Measurements from ENCODE around the gene APP. TPM values are rescaled to one million over a fixed set of nuclear protein-coding genes. Genes with fewer than 3 reads are reported as not detected.
"Not testable (repeated sequence)": the region's sequence is repeated elsewhere in the genome, so short reads cannot be mapped to it uniquely, and the experiment has no call there.

APP gene
- total RNA-seq, 1 donor from 2014 or later = 321 TPM

DNA sequence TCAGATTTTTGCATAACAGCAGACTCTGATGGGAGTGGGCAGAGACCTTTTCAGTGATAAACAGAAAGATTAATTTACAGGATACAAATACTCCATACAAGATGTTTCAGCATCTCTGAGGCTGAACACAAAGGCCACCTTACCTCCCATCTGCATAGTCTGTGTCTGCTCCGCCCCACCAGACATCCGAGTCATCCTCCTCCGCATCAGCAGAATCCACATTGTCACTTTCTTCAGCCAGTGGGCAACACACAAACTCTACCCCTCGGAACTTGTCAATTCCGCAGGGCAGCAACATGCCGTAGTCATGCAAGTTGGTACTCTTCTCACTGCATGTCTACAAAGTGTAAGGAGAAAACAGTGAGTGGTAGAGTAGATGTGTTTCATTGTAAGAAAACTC is 119.7 kb downstream of the APP start:
- DNase-seq (ENCODE audit: missing footprints) (no peak), ATAC-seq (no peak)
- intact Hi-C loops (cut with DNase I) = no loop called here

DNA sequence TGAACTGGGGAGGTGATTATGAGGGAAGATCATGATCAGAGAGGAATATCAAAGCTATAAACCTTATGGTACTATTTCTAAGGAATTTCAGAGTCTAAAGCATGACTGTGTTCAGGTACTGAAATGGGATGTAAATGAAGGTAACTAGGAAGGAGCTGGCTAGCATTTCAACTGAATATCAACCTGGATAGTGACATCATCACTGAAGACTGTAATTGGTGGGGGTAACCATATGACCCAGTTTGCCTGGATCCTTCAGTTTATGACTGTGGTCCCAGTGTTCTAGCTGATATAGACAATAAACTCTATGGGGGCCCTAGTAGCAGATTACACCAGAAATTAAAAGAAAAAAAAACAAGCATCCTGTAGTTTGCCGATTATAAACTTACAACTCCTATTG is 120.8 kb downstream of the APP start:
- ATAC-seq (no peak), DNase-seq (ENCODE audit: missing footprints) (no peak)
- intact Hi-C loops (cut with DNase I) = no loop called here

DNA sequence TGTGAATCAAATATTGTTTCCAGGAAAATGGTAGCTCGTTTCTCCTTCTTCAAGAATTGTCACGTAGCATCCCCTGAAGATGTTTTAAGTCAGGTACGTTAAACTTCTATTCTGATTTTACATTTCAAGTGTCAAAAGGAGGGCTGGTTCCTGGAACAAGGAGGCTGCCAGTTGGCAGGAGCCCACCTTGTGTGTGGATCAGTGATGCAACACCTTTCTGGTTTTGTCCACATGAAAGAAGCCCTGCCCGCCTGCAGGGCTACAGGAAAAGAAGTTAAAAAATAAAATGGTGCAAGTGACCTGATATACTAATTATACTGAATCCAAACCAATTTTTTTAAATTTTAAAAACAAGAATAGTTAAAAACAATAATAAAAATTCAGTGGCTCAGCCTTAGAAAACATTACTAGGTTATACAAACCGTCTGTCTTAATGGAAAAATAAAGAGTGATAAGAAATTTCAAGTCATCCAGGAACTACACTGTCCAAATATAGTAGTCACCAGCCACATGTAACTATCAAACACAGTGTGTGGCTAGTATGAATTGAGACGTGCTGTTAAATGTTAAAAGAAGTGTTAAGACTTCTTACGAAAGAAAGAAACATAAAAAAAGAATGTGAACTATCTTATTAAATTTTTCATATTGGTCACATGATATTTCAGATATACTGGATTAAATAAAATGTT is 123.1 kb downstream of the APP start:
- ATAC-seq = no peak

DNA sequence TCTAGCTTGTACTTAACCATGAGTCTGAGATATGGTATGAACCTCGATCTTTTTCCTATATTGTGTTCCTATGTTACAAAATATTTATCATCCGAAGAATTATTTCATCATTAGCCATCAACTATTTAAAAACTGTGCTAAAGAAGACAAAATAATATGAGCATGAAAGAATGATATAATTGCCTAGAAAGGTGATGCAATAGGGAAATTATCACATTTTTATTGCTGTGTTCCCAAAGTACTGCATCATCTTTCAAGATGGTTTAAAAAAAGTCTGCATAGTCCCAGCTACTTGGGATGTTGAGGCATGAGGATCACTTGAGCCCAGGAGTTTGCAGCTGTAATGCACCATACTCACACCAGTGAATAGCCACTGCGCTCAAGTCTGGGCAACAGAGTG is 126.7 kb downstream of the APP start:
- intact Hi-C loops (cut with DNase I) = no loop called here
- DNase-seq (ENCODE audit: missing footprints) (no peak), ATAC-seq (no peak)

More for the DNA sequence above, 123.1 kb downstream of the APP start:
- intact Hi-C loops (cut with DNase I) = no loop called here
- no peak for DNase-seq (ENCODE audit: missing footprints)

DNA sequence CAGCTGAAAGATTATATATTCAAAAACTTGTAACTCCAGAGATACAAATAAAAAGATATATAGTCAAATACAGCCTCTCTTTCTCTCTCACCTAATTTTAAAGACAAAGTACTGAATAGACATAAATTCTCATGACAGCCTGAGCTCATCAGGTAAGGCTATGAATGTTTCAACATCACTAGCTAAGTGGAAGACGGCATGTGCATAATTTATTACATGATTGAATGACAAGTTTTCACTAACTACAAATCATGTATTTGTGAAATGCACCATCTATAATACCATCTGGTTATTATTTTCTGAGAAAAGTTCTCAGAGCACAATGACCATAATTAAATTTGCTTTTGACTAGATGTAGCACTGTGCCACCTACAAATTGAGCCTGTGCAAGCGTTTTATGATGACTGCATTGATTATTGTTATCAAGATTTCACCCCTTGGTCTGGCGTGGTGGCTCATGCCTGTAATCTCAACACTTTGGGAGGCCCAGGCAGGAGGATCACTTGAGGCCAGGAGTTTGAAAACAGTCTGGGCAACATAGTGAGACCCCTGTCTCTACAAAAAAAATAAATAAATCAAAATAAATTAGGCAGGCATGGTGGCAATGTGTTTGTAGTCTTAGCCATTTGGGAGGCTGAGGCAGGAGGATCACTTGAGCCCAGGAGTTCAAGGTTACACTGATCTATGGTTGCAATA is 128.2 kb downstream of the APP start:
- intact Hi-C loops (cut with DNase I) = no loop called here
- DNase-seq (ENCODE audit: missing footprints) = no peak
- no peak for ATAC-seq

DNA sequence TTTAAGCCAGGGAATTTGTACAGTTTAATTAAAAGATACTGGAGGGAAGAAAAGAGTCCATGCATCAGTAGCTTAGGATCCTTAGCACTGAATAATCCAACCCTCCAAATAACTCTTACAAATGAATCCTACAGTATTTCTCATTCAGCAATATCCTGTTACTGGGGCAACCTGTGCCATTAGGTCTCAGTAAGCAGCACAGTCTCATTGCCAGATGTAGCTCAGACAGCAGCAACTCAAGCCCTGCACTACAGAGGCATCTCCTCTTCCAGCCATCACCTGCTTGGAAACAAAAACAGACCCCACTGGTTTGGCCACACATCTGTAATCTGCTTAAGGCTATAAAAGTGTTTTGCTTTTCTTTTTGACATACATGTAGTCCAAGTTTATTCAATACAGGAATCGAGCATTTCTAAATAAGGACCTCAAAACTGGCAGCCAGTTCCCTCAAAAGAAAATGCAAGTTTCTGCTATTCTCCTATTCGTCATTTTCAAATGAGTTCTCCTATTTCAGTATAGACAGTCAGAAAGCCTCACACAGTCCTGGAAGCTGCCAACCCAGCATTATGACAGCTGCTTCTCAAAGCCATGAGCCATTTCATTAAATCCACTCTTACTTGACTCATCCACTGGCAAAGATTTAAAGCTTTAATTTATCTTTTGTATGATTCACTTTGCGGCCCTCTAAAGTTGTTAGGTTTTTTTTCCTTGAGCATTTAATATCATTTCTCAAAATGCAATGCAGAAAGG is 129.0 kb downstream of the APP start:
- ATAC-seq = no peak
- intact Hi-C loops (cut with DNase I) = no loop called here
- no peak for DNase-seq (ENCODE audit: missing footprints)

DNA sequence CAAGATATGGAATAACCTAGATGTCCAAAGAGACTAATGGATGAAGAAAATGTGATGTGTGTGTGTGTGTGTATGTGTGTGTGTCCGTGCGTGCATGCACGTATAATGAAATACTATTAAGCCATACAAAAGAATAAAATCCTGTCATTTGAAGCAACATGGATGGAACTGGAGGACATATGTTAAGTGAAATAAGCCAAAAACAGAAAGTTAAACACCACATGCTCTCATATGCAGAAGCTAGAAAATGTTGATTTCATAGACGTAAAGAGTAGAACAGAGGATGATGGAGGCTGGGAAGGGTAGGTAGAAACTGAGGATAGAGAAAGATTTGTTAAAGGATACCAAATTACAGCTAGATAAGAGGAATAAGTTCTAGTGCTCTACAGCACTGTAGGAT is 133.7 kb downstream of the APP start:
- no peak for ATAC-seq
- intact Hi-C loops (cut with DNase I) = no loop called here
- DNase-seq (ENCODE audit: missing footprints) = no peak

DNA sequence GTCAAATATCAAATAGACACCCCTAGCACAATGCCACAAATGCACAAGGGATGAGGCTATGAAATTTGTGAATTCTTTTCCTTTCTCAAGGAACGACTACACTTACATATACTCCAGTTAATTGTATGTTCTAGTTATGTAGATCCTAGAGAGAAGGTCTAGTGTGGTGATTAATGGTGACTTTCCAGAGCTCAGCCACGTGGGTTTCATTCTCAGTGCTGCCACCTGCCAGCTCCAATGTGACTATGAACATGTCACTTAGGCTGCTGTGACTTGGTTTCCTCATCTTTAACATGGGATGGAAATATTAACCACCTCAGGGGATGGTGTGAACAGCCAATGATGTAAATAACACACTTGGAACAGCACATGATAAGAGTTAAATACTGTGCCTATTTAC is 138.3 kb downstream of the APP start:
- no peak for DNase-seq (ENCODE audit: missing footprints)
- ATAC-seq = no peak
- intact Hi-C loops (cut with DNase I) = no loop called here

DNA sequence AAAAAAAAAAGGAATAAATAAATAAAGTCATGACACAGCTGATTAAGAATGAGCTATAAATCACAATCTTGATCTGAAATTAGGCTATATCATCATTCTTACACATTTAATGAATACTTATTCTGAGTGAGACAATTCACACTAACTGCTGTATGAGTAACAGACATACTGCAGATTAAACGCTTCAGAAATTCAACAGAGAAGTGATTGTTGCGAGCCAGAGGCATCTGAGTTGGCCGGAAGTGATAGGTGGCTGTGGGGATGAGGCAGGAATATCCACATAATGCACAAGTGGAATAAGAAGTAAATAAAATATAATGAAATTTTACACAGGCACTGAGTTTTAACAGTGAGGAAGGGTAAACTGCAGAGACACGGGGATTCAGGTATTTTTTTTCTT is 142.4 kb downstream of the APP start:
- intact Hi-C loops (cut with DNase I) = no loop called here
- ATAC-seq (no peak), DNase-seq (ENCODE audit: missing footprints) (no peak)

DNA sequence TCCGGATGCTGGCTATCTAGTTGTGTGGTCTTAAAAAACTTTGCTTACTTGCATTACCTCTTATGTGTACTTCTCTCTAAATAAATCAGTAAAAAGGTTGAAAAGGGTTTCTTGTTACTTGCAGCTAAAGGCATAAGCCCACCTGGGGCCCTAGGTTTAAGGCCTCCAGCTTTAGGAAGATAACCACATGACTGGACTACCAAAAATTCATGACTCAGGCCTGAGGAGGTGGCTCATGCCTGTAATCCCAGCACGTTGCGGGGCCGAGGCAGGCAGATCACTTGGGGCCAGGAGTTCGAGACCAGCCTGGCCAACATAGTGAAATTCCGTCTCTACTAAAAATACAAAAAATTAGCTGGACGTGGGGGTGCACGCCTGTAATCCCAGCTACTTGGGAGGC is 142.9 kb downstream of the APP start:
- no peak for ATAC-seq
- no peak for DNase-seq (ENCODE audit: missing footprints)
- intact Hi-C loops (cut with DNase I) = no loop called here

DNA sequence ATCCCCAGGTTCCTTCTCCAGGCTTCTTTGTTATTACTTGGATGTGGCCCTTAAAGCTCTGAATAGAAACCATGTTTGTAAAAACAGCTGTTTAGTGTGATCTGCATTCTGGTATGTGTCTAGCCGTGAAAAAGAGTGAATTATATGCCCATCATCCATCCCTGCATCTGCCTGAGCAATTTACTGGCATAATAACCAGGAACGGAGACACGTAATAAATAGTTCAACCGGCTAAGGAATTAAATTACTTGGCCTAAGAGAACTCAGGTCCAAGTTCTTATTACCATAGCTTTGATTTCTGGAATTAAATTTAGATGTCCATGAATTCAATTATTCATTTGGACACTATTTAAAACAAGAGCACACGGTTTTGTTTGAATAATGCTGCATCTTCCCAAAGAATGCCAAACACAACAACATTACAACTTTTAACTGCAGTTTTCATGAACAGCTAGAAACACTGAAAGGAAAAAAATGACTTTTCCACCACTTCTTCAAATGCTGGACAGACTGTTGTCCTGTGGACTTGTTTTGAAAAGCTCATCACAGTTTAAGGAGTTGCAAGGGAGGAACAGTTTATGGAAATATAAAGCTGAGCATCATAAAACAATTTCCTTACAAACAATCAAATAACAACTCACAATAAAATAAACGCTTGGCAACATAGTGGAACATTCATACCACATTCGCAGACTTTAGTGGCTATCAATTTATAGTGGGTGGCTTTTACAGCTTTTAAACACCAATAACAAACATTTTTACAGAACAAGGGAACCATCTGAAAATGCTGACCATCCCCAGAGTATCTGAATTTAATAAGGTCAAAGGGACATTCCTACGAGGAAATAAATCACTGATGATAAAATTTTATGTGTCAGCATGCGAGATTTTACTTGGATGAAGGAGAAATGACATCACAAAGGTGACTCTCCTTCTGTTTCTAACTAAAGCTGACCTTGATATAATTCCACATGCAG is 144.7 kb downstream of the APP start:
- DNase-seq (ENCODE audit: missing footprints) = no peak
- intact Hi-C loops (cut with DNase I) = no loop called here
- ATAC-seq = no peak

DNA sequence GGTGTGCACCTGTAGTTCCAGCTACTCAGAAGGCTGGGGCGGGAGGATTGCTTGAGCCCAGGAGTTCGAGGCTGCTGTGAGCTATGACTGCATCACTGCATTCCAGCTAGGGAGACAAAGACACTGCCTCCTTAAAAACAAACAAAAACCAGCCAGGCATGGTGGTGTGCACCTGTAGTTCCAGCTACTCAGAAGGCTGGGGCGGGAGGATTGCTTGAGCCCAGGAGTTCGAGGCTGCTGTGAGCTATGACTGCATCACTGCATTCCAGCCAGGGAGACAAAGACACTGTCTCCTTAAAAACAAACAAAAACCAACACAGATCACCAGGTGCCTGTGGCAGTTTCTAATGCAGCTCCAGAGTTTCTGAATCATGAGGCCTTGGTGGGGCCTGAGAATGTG is 147.2 kb downstream of the APP start:
- DNase-seq (ENCODE audit: missing footprints); ATAC-seq; intact Hi-C loops (cut with DNase I): not testable (repeated sequence)

DNA sequence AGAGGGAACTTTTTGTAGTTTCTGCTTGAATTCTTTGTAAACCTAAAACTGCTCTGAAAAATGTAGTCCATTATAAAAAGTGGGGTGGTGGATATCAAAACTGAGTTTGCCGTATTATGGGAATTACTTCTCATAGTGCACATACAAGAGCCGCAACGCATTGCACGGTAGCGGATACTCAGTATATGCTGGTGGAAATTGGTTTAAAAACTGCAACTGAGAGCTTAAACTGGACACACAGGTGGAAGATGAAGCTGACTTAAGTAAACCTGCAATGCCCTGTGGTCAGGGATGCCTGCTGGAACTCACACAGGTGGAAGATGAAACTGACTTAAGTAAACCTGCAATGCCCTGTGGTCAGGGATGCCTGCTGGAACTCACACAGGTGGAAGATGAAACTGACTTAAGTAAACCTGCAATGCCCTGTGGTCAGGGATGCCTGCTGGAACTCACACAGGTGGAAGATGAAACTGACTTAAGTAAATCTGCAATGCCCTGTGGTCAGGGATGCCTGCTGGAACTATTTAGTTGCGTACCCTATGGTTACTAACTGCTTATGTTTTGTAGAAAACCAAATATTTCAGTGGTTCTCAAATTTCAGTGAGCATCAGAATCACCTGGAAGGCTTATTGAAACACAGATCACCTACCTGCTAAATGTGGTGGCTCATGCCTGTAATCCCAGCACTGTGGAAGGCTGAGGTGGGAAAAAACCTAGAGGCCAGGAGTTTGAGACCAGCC is 147.8 kb downstream of the APP start:
- ATAC-seq; DNase-seq (ENCODE audit: missing footprints); intact Hi-C loops (cut with DNase I): not testable (repeated sequence)

DNA sequence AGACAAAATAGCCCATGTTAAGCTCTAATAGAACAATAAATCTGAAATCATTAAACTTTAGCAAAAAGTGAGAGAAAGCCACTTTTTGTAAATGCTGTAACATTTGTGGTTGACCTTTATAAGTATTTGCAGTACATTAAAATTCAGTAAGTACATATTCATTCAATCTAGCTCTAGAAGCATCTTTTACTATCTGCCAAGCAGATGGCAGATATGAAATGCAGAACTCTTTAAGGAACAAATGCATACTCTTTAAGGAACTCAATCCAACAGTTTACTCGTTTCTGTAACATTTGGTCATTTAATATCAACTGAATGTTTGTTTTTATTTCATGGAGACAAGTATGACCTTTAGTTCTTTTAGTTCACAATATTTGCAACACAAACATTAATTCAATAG is 150.1 kb downstream of the APP start:
- no peak for DNase-seq (ENCODE audit: missing footprints)
- no peak for ATAC-seq
- intact Hi-C loops (cut with DNase I) = no loop called here

DNA sequence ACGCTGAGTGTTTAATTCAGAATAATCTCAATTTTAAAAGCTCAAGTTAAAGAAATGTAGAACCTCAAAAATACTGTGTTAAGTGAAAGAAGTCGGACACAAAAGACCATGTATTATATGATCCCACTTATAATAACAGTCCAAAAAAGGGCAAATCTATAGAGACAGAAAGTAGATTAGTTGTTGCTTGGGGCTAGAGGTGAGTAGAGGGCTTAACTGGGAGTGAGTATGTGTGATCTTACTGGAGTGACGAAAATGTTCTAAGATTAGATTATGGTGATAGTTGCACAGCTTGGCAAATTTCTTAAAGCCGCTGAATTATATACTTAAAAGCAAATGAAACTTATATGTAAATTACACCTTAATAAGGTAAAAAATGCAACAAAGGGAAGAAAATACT is 150.5 kb downstream of the APP start:
- DNase-seq (ENCODE audit: missing footprints) (no peak), ATAC-seq (no peak)
- intact Hi-C loops (cut with DNase I) = no loop called here

DNA sequence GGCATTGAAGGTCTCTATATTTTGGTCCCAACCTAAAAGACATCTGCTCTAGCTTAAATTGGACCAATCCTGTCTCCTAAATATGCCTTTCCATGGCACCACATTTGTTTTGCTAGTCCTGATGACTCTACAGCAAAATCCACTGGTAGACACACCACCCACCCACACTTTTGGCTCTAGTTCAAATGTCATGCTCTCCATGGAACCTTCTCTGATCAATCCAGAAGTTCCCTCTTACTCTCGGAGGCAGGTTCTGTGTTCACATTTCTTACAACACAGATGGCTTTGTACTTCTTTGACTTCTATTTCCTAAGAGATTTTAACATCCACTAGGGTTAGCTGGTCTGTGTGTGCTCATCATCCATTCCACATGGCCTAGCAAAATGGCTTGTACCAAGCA is 151.3 kb downstream of the APP start:
- intact Hi-C loops (cut with DNase I) = no loop called here
- DNase-seq (ENCODE audit: missing footprints) (no peak), ATAC-seq (no peak)

DNA sequence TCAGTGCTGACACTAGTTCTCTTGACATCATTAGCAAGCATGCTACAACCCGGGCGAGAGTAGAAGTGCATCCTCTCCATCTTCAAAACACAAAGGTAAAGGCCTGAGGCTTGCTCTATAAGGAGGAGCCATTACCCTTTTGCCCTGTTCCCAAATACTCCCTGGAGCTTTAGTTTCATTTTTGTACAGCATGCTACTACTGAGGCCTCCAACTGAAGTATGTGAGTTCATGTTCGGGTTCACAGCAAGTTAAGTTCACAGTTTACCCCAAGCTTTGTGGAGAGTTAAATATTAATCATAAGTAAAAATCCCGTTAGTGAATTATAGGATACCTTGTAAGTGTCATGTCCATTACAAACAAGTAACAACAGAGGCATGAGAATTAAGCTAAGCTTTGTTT is 156.6 kb downstream of the APP start:
- intact Hi-C loops (cut with DNase I) = no loop called here
- ATAC-seq = peak; percentile 28

DNA sequence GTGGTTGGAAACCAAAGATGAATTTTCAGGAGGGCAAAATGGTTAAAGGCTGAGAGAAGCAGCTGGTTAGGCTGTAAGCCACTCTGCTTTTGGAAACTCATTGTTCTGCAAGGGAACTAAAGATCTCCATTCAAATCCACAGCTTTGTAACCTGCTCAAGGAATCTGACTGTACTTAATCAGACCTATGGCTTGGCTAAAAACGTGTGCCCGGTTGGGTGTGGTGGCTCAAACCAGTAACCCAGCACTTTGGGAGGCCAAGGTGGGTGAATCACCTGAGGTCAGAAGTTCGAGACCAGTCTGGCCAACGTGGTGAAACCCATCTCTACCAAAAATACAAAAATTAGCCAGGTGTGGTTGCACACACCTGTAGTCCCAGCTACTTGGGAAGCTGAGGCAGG is 158.1 kb downstream of the APP start:
- intact Hi-C loops (cut with DNase I); DNase-seq (ENCODE audit: missing footprints); ATAC-seq: not testable (repeated sequence)

More for the DNA sequence above, 156.6 kb downstream of the APP start:
- DNase-seq (ENCODE audit: missing footprints) = no peak

Measured in Right ventricle myocardium inferior (tissue), 1 donor.